Hematopoietic multipotent progenitor cell treated with erythropoietin and hydrocortisone succinate and interleukin-3 and kit ligand, for 17 days (in vitro differentiated cells): ENCODE results near the gene SORCS2.

Experiments
- DNase-seq: peaks from one replicate; pipeline ENCODE4 v3.0.0-alpha.2; 2015; ENCODE audit warnings: low spot score

SORCS2 gene

GRCh38 chr4:7268941-7269340 is 76.6 kb downstream of the SORCS2 start:
- DNase-seq = no peak

- DNase-seq = no peak
Measured at GRCh38 chr4:7270121-7270520, 77.8 kb downstream of the SORCS2 start.

GRCh38 chr4:7272404-7272803 is 80.1 kb downstream of the SORCS2 start:
- no peak for DNase-seq

GRCh38 chr4:7273738-7274297 is 81.5 kb downstream of the SORCS2 start:
- DNase-seq = no peak

- no peak for DNase-seq
Measured at GRCh38 chr4:7275067-7275466, 82.7 kb downstream of the SORCS2 start.

- DNase-seq = no peak
Measured at GRCh38 chr4:7275490-7276154, 83.3 kb downstream of the SORCS2 start.

GRCh38 chr4:7276515-7276914 is 84.2 kb downstream of the SORCS2 start:
- no peak for DNase-seq

GRCh38 chr4:7278071-7278765 is 85.9 kb downstream of the SORCS2 start:
- DNase-seq = no peak

- DNase-seq = no peak
Measured at GRCh38 chr4:7278981-7279380, 86.6 kb downstream of the SORCS2 start.

- DNase-seq = no peak
Measured at GRCh38 chr4:7279902-7280301, 87.6 kb downstream of the SORCS2 start.

- no peak for DNase-seq
Measured at GRCh38 chr4:7280926-7281690, 88.8 kb downstream of the SORCS2 start.

- DNase-seq = no peak
Measured at GRCh38 chr4:7281691-7282665, 89.6 kb downstream of the SORCS2 start.

- DNase-seq = no peak
Measured at GRCh38 chr4:7282786-7283440, 90.6 kb downstream of the SORCS2 start.

GRCh38 chr4:7285244-7286094 is 93.1 kb downstream of the SORCS2 start:
- DNase-seq = no peak

- DNase-seq = no peak
Measured at GRCh38 chr4:7286170-7286569, 93.8 kb downstream of the SORCS2 start.

- DNase-seq = no peak
Measured at GRCh38 chr4:7286798-7287197, 94.5 kb downstream of the SORCS2 start.

GRCh38 chr4:7287274-7287917 is 95.1 kb downstream of the SORCS2 start:
- DNase-seq = no peak

GRCh38 chr4:7287918-7288280 is 95.6 kb downstream of the SORCS2 start:
- DNase-seq = no peak

- no peak for DNase-seq
Measured at GRCh38 chr4:7288751-7289523, 96.6 kb downstream of the SORCS2 start.
